HG03139 (cell line): ENCODE results near the gene BASP1.
A peak's percentile ranks its signal among the peaks of the same experiment; 100 is the strongest.
"Not testable (repeated sequence)": the region's sequence is repeated elsewhere in the genome, so short reads cannot be mapped to it uniquely, and the experiment has no call there.

Experiments
- ATAC-seq: cut with Tn5 transposase; IDR thresholded peaks from one replicate; pipeline ENCODE4 v1.9.1; 2021; ENCODE audit not compliant: unreplicated experiment

BASP1 gene

DNA sequence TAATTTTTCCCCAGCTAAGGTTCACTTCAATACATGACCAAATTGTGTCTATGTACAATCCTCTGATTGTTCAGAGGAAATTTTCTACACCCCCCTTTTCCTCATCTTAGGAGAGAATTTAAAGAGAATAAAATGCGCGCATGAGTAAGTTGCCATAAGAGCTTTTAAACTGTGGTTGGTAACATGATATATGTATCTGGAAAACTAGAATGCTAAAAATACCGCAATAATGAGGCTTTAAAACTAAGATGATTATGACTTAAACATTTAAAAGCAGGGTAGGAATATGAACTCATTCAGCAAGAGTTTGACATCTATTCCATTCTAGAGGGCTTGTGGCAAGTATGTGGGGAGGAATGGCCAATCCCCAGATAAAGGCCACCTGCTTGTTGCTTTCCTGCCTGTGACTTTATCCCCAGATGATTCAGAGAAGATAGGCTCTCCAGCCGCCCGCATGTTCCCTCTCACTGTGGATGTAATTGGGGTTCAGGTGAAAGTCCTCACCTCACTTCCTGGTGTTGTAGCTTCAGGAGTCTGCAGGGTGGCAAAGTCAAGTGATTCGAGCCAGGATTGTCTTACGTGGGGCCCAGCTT is 26.5 kb upstream of the BASP1 start:
- ATAC-seq, result no peak

DNA sequence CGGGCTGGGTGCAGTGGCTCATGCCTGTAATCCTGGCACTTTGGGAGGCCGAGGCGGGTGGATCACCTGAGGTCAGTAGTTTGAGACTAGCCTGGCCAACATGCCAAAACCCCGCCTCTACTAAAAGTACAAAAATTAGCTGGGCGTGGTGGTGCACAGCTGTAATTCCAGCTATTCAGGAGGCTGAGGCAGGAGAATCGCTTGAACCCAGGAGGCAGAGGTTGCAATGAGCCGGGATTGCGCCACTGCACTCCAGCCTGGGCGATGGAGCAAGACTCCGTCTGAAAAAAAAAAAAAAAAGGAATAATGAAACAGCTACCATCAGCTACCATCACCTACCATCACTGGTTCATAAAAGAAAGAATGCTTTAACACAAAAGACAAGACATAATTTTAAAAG is 25.9 kb upstream of the BASP1 start:
- ATAC-seq, result not testable (repeated sequence)

DNA sequence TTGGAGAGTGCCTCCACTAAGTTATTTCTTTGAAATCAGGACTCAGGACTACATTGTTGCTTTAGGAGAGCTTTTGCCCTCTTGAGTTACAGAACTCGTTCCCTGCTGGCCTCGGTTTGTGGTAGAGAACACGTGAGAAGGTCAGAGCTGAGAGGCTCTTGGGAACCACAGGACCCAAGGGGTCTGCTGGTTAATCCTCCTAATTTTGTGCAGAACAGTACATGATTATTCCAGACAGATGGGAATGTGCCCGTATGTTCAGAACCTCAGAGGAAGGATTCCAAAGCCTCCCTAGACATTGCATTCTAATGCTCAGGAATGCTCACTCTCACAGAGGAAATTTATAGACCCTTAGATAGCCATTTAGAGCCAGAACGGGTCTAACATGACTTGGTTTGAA is 25.2 kb upstream of the BASP1 start:
- no peak for ATAC-seq

DNA sequence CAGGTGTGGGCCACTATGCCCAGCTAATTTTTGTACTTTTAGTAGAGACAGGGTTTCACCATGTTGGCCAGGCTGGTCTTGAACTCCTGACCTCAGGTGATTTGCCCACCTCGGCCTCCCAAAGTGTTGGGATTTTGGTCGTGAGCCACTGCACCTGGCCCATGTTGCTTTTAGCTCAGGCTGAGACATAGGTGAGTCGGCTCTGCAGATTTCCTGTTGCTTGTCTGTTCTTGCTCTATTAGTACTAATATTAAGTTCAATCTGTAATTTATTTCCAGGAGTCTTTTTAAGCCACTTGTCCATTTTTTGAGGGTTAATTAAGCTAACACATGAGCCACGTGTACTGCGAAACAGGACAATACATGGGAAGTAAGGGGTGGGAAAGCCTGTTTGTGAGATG is 21.4 kb upstream of the BASP1 start:
- no peak for ATAC-seq

DNA sequence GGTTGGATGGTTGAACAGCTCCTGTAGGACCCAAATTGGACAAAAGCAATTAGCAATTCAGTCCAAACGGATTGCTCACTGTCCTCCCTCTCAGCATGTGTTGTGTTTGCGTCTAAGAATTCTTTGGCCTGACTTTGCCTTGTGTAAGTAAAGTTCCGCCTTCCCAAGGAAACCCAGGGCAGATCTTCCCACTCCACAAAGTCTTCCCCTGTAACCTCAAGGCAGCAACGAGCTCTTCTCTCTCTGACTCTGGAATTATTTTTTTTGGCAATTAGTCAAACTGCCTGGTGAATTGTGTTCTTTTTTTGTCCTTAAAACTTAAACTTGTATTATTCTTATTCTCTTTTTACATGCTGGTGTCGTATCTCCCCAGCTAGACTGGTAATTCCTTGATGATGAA is 20.7 kb upstream of the BASP1 start:
- no peak for ATAC-seq

DNA sequence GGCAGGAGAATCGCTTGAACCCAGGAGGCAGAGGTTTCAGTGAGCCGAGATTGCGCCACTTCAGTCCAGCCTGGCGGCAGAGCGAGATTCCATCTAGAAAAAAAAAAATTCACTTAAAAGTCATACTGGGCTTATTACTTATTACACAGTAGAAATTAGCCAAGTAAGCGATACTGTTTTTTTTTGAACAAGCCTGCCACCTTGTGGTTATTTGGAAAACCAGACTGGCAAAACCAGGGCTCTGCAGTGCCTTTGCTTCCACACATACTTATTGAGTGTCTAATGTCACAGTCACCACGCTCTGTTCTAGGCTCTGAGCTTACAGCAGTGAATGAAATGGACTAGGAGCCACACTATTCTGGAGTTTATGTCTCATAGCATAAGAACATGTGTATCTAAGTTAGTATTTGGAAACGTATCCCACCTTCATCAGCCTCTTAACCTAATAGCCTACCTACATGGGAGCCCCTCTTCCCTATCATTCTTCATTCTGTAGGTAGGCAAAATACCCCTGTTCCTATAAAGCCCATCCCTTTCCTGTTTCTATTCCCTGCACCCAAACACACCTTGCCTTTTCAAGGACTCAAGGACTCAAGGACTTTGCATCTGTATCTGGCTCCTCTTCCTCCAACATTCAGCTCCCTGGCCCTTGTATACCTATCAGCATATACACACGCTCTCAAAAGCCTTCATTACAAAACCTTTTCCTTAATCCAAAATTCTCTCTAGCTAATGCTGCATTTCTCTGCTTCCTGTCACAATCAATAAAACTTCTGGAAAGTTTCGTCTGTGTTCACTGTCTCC is 13.9 kb upstream of the BASP1 start:
- peak; percentile 87 for ATAC-seq

DNA sequence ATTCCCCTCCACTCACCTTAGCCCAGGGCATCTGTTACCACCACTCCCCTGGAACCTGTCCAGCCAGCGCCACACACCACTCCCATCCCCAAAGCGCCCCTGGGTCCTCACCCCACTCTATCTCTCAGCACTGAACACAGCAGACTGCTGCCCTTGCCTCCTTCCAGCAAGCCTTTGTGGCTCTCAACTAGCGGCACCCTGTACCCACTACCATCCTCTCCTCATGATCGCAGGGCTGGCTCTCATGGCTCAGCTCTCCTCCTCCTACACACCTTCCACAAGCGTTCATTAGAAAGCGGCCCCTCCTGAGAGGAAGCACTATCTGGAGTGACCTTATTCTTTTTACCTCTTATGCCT is 13.3 kb upstream of the BASP1 start:
- no peak for ATAC-seq

DNA sequence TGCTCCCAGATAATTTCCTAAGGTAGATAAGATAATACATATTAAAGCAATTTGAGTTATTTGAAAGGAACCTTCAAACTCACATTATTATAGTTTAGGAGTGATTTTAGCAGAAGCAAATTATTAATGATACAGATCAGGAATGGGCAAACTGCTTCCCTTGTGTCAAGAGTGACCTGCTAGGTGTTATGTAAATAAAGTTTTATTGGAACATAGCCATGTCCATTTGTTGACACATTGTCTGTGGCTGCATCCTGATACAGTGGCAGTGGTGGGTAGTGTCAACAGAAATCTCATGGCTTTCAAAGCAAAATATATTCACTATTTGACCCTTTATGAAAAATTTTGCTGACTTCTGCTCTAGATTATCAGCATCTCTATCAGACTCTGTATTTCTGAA is 11.4 kb upstream of the BASP1 start:
- no peak for ATAC-seq

DNA sequence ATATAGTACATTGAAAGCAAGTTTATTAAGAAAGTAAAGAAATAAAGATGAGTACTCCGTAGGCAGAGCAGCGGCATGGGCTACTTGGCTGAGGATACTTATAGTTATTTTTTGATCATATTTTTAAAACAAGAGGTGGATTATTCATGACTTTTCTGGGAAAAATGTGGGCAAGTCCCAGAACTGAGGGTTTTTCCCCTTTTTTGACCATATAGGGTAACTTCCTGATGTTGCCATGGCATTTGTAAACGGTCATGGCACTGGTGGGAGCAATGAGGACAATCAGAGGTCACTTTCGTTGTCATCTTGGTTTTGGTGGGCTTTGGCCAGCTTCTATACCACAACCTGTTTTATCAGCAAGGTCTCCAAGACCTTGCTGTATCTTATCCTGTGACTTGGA is 5.2 kb upstream of the BASP1 start:
- no peak for ATAC-seq

DNA sequence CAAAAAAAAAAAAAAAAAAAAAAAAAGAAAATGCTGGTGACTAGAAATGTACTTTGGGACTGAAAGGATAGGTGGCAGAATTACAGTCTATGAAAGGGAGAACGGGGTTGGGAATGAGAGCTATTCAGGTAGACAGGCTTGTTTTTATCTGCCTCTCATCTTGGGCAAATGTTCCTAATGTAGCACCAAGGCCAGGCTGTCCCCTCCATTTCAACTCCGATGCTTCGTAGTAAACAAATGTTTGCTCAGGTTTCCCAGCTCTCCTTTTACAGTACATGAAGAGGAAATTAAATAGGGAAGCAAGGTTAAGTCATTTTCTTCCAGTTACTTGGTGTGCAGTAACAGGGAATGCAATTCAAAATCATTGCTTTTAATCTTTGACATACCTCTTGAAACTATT is 4.4 kb upstream of the BASP1 start:
- no peak for ATAC-seq

DNA sequence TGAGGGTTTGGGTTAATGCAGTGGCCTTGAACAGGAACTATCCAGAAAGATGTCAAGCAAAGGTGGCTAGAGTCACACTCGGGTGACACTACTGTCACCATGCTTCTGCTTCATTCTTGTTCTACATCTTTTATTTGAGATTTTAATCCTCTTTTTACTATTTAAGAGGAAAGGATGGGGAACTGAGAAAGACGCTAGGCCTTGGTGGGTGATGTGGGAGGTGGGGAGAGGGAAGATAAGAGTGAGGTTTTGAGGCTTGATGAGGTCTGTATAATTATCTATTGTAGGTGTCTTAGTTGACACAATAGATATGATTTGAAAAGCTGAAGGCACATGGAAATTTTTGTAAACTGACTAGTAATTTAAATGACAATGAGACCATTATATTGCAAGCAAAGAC is 3.5 kb upstream of the BASP1 start:
- no peak for ATAC-seq

DNA sequence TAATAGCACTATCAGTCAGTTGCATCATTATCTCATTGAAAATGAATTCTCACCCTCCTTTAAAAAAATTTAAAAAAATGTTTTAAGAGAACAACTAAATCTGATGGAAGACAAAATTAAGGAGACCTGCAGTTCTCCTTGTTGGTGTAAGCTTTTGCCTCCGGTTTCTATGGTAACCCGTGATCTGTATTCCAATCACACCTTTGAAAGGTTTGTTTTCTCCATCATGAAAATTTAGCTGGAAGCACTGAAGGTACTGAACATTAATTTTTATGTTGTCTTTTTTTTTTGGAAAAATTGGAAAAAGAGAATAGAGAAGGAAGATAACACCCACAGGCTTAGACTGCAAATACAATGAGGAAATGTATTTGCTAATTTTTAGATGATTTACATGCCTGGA is 2.5 kb upstream of the BASP1 start:
- no peak for ATAC-seq

DNA sequence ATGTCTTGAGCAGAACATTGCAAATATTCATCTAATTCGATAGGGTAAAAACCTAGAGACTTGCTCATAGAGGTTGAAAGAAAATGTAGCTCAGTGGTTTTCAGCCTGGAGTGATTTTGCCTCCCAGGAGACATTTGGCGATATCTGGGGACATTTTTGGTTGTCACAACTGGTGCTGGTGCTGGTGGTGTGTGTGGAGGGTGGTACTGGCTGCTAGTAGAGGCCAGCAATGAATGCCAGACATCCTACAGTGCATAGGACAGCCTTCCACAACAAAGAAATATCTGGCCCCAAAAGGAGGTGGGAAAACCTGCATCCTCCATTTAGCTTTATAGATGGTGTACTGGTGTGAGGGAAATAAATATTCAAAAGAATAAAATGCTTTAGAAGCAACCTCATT is 2.1 kb upstream of the BASP1 start:
- ATAC-seq, result no peak

DNA sequence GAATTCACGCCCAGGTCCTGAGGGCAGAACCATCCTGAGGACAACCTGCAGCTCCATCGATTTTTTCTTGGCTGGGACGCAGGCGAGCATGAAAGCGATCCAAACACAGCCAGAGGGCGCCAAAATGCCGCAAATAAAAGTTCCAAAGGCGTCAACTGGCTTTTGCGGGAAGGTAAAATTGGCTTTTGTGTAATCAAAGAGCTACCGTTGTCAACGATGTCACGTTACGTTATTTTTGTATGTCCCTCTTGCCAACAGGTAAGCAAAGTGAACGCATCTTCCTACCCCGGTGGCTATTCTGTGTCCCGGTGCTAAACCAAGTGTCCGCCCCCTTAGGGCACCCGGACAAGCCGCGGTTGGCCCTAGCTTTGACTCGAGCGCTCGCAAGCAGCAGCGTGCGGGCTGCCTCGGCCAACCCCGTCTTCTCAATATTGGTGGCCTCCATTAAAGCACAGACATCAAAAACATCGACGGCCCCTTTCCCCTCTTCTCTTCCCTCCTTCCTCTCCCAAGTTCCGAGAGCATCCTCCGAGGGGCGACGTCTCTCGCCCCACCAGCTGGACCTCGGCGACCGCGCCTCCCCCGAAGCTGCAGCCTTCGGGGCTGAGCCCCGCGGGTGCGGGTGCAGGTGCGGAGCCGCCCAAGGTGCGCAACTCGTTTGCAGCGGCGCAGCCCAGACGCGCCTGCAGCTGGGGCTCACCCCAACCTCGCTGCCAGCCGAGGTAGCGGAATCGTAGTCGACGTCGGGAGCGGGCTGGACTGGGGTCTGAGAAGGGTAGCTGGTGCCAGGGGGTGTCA is 1.1 kb upstream of the BASP1 start:
- ATAC-seq, result peak; percentile 36

DNA sequence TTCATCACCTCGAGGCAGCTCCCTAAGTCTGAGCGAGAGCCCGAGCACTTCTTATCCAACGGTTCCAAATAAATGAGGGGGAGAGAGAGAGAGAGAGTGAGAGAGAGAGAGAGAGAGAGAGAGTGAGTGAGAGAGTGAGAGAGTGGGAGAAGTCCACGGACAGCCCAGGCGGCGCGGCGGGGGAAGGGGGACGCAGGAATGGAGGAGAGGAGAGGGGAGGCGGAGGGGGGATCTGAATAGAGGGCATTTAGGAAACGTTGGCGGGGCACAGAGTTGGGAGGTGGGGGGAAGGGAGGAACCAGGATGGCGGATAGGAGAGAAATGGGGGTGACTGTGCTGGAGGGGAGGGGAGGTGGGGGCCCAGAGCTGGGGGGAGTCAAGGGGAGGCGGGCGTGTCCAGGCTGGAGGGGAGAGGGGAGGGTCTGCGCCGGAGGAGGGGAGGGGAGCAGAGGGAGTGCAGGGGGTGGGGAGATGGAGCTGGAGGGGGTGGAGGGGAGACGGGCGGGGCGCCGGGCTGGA is 398 bp upstream of the BASP1 start:
- ATAC-seq, result no peak

DNA sequence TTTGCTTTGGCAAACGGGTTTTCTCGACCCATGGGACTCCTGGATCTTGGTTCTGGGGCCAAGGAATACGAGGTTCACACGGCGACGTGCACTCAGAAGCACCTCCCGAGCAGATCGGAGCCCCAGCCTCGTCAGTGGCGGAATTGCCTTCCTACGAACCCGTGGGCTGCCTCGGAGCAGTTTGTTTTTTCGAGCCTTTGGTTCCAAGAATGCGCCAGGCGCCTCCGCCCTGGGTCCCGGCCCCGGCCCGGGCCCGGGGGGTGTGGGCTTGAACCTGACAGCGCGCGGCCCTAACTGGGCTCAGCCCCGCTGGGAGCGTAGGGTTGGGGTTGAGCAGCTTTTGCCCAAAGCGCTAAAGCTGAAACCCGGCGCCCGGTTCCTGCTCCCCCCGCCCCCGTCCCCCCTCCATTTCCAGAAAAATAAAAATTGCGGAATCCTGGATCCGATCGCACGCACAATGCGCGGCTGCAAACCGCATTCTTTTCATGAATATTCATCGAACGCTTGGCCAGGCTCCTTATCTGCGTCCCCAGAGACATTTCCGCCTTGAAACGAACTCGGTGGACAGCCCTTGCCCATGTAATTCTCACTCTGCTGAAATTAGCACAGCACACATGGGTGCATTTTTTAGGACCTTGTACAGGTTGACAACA is 1.0 kb downstream of the BASP1 start:
- ATAC-seq, result peak; percentile 26

DNA sequence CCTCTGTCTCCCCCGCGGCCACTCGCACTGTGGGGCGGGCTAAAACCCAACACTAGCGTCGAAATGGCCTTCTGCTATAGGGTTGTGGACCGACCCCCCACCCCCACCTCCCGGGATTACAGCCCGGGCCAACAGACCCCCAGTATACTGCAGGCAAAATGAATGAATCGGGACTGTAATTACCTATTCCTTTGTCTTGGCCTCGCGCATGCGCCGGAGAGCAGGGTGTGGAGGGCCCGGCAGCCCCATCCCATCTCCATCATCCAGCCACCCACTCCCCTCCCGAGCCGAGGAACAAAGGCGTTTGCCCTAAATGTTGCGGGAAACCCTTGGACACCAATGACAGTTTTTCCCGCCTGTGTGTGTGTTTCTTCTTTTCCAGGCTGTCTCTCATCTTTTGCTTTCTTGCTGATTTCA is 1.6 kb downstream of the BASP1 start:
- ATAC-seq, result peak; percentile 13

DNA sequence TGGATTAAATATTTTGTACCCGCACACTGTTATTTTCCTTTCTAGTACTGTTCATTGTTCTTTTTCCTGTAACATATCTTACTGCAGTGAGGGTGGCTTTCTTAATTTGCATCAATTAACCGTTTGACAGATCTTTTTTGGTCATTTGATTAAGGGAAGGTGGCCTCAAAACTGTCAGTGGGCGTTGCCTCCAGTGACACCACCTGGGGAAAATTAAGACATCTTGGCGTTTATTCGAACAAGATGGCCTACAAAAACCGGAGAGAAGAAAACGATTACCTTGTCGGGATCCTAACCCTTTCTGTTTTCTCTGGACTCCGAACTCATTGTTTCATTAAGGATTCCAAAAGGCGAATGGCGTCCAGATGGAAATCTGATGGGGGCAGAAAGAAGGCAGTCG is 2.0 kb downstream of the BASP1 start:
- no peak for ATAC-seq

DNA sequence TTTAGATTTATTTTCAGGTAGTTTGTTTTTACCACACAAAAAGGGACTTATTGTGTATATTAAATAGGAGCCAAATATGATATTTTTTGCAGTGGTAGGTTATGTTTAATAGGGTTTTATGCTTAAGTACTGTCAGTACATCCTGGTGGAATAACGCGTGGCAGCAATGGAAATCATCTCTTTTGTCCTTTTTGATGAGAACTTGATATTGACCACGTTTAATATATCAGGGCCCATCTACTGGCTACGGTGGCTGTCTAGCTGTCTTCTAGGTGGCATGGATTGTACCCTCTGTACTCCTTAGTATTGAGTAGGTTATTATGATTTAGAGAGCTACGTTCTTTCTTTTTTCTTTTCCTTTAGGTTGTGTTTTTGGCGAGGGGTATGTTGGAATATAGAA is 2.6 kb downstream of the BASP1 start:
- no peak for ATAC-seq

DNA sequence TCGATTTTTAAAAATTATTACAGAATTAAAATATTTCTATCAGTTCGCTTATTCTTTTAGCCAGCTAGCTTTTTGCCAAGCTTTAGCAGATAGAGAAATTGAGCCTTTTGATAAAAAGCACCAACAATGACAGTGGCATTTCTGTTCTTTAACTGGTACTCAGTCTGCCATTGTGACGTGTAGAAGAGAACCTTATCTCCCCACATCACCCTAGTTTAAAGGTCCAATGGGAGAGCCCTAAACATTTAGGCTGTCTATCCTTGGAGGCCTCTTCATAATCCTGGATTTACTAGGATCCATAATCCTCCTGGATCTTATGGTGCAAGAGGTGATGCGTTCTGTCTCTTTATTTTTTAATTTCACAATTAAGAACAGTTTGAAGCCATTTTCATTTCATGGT is 3.0 kb downstream of the BASP1 start:
- no peak for ATAC-seq

DNA sequence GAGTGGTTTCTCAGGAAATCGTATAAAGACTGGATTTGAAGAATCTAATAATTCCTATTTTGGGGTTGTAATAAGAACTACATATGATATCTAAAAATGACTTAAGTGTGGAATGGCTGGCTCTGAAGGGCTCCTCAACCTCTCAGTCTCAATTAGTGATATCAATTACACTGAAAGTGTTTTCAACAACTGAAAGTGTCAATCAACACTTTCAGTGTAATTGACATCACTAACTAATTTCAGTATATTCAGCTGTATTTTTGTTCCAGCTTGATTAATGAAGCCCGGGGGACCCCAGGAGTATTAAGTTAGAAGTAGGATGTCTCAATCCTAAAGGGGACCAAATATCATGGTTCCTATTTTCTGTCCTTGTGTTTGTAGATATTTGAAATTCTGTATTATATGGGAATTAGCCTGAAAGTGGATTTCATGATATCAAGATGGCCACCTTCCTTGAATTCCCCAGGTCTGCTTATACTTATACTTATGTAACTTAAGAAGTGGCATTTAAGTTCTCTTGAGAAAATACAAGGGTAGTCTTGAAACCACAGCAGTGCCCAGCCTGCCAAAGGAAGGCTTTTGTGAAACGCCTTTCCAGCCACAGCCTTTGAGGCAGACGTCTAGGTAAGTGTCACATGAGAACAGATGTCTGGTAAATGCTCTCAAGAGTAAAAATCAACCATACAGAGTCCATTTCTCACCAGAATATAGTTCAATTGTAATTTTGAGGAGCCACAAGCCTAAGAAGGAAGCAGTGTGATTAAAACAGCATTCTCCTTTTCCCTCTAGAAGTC is 4.6 kb downstream of the BASP1 start:
- ATAC-seq, result no peak
